ENCODE data around the gene C22orf39.
A peak's percentile ranks its signal among the peaks of the same experiment; 100 is the strongest.
"Not testable (repeated sequence)": the region's sequence is repeated elsewhere in the genome, so short reads cannot be mapped to it uniquely, and the experiment has no call there.

C22orf39 gene

GRCh38 chr22:19453718-19454117, 6.2 kb upstream of the C22orf39 start:
- DNase-seq (ENCODE audit: low spot score), result no peak

DNA sequence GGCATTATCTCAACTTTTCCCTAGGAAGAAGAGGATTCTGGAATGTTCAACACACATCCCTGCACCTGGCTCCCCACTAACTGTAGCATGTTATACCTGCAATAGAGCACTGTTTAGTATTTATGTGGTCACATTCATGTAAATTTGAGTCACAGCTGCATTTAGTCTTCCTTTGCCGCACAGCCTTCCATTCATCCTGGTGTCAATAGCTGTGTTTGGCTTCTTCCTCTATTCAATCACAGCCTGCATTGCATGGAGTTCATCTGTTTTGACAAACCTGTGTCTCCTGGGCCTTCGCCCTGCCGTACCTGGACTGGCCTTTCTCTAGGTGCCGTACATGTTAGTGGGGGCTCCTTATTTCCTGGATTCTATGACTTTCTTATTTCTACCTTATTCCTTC, 4.1 kb upstream of the C22orf39 start:
- DNase-seq (ENCODE audit: low spot score), result no peak

DNA sequence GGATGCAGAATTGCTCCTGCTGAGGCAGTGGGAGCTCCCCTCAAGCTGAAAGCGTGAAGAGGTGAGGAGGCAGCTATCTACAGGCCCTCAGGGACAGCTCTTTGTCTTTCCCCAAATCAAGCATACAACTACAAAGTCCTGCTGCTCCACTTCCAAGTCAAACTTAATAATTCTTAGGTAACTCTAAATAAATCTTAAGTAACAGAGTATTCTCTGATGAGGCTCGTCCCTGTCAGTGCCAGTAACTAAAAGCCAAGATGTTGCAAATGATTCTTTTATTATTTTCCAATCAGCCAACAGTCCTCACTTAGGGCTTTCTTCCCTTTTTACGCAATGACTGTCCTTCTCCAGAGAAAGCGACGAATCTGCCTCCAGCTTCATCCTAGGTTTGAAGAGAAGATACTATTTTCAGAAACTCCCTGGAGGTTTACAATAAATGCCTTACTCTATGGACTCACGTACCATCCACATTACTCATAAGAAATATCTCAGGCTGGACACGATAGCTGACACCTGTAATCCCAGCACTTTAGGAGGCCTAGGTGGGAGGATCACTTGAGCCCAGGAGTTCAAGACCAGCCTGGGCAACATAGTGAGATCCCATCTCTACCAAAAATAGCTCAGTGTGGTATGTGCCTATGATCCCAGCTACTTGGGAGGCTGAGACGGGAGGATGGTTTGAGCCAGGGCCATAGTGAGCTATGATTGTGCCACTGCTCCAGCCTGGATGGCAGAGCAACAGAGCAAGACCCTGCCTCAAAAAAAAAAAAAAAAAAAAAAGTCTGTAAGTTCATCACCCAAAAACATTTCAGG, 3.1 kb upstream of the C22orf39 start:
- no peak for DNase-seq (ENCODE audit: low spot score)

- DNase-seq (ENCODE audit: low spot score), result no peak
Observed at GRCh38 chr22:19449422-19449767, 1.9 kb upstream of the C22orf39 start.

GRCh38 chr22:19448739-19449421, 1.4 kb upstream of the C22orf39 start:
- DNase-seq (ENCODE audit: low spot score), result no peak

DNA sequence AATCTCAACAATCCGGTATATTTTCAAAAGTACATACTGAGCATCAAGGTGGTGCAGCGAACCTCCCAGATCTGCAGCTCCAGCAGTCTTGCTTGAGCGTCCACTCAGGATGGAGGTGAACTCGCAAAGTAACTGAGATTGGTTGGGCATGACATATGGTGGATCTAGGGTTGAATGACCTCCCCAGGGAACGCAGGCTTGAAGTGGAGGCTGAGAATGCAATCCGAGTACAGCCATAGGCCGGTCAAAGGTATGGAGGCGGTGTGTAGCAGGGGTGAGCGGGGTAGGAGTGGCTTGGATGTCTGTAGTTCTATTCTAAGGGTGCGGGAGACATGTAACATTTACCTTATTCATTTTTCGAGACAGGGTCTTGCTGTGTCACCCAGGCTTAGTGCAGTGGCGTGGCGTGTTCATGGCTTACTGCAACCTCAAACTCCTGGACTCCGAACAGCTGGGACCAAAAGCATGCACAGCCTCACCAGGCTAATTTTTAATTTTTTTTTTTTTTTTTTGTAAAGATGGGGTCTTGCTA, 631 bp upstream of the C22orf39 start:
- DNase-seq (ENCODE audit: low spot score), result peak; percentile 56

- peak; percentile 2 for DNase-seq (ENCODE audit: low spot score)
Observed at GRCh38 chr22:19446603-19447329, 745 bp downstream of the C22orf39 start.

- not testable (repeated sequence) for DNase-seq (ENCODE audit: low spot score)
Observed at GRCh38 chr22:19445279-19445982, 2.1 kb downstream of the C22orf39 start.

- DNase-seq (ENCODE audit: low spot score), result no peak
Observed at GRCh38 chr22:19443544-19444211, 3.8 kb downstream of the C22orf39 start.

DNA sequence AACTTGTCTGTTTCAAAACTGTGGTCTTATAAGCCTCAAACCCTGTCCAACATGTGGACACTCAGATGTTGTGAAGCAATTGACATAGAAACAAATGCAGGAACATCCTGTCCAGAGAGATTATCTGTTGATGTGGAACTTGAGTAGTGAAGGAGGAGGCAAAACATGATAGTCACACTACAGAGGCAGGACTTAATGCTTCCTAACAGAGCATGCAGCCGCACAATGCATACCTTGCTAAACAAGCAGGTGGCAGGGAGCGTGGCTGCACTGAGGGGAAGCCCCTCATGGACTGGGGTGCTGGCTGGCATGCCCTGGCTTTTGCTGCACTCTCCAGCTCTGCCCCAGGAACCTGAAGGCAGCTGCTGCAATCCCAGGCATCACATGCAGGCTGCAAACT, 5.3 kb downstream of the C22orf39 start:
- DNase-seq (ENCODE audit: low spot score), result no peak

DNA sequence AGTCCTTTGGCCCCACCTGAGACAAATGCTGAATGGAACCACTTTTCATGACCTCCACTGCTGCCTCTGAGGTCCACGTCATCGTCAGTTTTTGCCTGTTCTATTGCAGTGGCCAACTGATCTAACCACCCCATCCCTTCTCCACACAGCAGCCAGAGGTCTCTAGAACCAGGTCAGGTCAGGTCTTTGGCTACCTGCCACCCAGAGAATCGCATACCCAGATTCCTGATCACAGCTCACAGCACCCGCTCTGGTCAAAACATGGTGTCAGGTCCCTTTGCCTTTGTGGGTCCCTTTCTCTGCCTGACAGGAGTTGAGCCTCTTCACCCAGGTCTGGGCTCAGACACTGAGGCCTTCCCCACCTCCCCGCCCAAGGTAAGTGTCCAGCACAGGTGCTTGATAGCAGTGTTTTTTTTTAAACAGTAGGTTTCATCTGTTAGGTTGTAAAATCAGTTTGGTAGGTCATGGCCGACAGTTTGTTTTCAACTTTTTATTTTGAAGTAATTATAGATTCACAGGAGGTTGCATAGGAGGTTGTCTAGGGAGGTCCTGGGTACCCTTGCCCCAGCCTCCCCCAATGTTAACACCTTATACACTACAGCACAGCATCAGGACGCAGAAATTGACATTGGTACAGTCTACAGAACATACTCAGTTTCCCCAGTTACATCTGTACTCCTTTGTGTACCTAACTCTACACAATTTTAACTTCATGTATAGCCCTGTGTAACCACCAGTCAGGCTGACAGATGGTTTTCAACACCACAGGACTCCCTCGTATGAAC, 6.9 kb downstream of the C22orf39 start:
- no peak for DNase-seq (ENCODE audit: low spot score)

- no peak for DNase-seq (ENCODE audit: low spot score)
Observed at GRCh38 chr22:19438298-19438697, 9.2 kb downstream of the C22orf39 start.

GRCh38 chr22:19436444-19437161, 10.9 kb downstream of the C22orf39 start:
- DNase-seq (ENCODE audit: low spot score), result not testable (repeated sequence)

DNA sequence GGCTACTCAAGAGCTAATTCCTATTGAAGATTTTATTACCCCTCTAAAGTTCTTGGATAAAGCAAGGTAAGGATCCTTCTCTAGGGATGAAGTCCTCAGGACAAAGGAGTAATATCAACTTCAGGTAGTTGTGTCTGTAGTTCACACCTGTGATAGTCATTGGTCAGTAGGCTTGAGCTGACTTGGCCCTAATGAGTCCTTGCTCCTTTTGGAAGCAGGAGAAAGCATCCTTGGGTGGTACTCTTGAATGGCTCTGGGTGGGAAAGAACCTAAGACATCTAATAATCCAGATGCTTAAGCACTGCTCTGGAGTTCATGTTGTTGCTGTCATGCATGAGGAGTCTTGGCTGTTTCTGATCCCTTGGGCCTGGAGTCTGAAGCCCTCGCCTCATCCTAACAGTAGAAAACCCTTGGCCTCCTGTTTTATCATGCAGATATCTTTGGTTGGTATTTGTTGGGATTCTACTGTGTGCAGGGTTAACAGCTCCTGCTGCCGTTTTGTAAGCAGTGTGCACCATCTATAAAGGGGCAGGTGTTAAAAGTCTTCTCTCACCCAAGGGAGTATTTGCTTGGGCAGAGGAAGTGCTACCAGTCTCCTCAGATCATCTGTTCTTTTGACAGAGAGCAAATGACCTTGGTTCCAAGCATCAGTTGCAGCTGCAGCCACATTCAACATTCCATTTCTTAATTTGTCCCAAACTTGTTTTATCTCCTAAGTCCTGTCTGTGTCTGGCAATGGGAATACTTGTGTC, 12.5 kb downstream of the C22orf39 start:
- DNase-seq (ENCODE audit: low spot score), result no peak

- no peak for DNase-seq (ENCODE audit: low spot score)
Observed at GRCh38 chr22:19434401-19434800, 13.1 kb downstream of the C22orf39 start.

GRCh38 chr22:19432133-19432851, 15.2 kb downstream of the C22orf39 start, which contains the start of gene MRPL40:
Gene MRPL40, plus strand, starts transcription at chr22:19432545. Its CDS starts 10 bp downstream, at chr22:19432555.
- DNase-seq (ENCODE audit: low spot score), result peak; percentile 91

DNA sequence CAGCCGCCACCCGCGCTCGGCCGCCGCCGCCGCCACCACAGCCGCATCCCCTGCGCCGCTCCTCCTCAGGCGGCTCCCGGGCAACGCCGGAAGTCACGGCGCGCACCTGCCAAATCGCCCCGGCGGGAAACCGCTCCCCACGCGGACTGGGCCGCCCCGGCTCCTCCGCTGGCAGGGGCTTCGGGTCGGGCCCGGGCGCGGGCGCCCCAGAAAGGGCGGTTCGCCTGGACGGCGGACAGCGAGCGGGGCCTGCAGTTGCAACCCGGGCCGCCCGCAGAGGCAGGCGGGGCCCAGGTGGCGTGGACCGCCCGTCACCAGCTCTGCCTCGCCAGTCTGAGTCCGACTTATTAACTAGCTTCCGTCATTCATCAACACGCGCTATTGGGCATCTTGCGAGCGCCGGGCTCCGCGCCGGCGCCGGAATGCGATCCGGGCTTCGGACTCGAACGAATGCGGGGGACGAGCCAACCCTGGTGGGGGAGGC, 15.8 kb downstream of the C22orf39 start, which contains the start of gene HIRA:
Gene HIRA (minus strand): TSS at position 85 of the 484 bp plus-strand sequence. CDS start 257 bp downstream, outside the sequence.
- peak; percentile 71 for DNase-seq (ENCODE audit: low spot score)

Data from SW480 (cell line).